Measurements from ENCODE around the gene AQP7.
"Not testable (repeated sequence)": the region's sequence is repeated elsewhere in the genome, so short reads cannot be mapped to it uniquely, and the experiment has no call there.

The AQP7 gene

GRCh38 chr9:33402371-33402770 is at the start of gene AQP7:
TSS of gene AQP7 (minus strand) at chr9:33402568. CDS start at chr9:33401262, 1,306 bp downstream.
- not testable (repeated sequence) for DNase-seq

DNA sequence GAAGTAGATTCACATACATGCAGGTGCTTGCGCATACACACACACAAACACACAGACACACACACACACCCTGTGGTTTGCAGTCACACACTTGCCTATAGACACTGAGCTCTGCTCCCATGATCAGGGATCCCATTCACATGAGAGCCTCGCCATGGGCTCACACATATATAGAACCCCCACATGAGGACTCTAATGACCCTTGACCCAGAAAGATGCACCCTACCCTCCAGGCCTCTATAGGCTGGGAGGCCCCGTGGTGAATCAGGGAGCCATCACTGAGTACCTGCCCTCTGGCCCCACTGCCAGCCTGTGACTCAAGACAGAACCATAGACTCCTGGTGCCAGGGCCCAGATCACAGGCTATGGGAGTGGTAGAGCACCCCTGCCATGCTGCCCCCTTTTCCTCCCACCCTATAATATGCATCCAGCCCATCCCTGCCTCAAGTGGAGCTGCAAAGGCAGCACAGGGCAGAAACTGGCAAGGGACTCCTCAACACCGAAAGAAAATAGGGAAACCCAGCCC is 48.3 kb upstream of the AQP7 start:
- DNase-seq: no peak

DNA sequence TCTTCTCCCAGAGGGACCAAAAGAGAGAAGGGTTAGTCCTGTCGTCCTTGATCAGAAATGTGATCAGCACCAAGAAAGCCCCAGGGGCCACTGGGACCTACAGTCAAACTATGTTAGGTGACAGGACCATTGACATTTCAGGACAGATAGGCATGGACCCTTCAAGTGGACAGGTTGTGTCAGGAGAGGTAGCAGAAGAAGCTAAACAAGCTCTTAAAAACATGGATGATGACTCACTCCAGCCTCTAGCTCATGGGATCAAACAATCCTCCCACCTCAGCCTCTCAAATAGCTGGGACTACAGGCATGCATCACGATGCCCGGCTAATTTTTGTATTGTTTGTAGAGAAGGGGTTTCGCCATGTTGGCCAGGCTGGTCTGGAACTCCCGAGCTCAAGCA is 47.3 kb upstream of the AQP7 start:
- DNase-seq: no peak

GRCh38 chr9:33447799-33448553 is 45.6 kb upstream of the AQP7 start:
- DNase-seq: no peak

DNA sequence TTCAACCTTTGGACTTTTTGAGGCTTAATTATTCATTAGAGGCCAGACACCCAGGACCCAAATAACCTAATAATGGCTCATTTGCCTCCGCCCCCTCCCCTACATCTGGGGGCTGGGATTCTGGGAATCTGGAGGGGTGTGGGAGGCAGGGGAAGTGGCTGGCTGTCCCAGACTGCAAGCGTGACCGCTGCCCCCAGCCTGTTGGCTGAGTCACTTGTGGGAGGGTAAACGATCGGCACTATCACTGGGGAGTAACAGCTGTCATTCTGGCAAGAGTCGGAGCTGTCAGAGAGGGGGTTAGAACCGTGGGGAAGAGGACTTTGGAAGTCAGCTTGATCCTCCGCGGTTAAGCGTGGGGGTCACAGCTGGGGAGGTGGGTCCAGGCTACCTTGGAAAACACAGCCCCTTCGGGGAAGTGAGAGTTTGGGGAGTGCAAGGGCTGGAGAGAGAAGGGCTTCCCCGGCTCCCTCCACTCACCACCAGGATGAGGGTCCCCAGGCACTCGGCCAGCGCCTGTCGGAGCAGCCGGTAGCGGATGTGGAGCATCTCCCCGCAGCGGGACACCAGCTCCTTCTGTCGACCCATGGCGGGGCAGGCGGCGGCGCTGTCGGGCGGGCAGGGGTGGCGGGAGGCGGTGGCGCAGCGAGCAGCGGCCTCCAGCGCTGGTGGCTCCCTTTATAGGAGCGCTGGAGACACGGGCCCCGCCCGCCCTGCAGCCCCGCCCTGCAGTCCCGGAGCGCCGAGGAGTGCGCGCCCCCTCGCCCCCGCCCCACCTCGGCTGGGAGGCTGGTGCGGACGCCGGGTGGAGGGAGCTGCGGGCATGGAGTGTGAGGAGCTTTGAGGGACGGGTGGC is 44.8 kb upstream of the AQP7 start, which contains the start of gene AQP3:
Gene AQP3 (minus strand): TSS at position 648 of the 853 bp plus-strand sequence. CDS start 63 bp downstream, at position 585.
- DNase-seq: no peak

DNA sequence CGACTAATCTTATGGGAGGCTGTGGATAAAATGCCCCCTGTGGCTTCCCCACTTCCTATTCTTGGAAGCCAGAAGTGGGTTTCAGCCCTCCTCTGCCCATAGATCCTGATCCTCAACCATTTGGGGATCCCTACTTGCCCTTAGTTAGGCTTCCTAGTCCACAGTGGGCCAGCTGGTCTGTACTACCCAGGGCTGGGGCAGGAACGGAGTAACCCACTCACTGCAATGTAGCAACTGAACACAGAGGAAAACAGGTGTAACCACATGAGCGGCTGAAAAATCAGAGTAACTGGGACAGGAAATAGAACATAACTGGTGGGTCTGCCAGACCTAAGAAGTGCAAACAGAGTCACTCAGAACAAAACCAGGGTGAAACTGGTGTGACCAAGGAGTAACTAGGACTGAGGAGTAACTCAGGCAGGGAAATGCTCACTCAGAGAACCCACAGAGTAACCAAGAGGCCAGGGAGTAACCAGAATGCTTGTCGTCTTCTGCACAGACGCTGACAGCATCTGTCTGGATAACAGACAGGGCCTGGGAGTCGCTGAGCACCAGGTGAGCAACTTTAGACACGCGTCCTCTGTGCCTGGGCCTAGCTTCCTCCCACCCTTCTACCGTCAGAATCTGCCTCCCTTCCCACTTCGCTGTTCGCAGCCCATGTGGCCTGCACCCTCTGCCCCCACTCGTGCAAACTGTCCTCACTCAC is 44.0 kb upstream of the AQP7 start:
- no peak for DNase-seq

GRCh38 chr9:33445389-33446239 is 43.2 kb upstream of the AQP7 start:
- no peak for DNase-seq

DNA sequence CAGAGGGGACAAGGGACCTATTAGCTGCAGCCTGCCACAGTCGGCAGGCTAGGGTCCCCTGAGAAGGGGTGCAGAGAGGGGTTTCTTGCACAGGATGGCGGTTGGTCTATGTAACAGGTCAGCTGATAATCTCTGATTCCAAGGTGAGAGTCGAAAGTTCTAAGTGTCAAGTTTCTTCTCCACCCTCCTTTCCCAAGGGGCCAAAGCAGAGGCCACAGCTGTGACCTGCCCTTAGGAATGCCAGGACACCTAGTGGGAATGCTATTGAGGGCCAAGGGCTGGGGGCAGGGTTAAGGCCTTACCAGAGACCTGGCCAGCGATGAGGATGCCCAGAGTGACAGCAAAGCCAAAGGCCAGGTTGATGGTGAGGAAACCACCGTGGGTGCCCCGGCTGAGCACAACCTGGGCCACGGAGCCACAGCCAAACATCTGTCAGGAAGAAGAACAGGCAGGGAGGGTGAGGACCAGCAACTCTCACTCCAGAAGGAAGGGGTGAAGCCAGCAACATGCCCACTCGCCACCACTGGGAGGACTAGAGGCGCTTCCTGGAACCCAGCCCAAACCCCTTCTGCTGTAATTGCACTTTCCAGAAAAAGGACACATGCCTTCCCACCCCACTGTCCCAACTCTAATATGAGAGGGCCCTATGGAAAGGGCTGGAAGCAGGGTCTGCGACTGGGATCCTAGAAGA is 41.2 kb upstream of the AQP7 start:
- DNase-seq: no peak

DNA sequence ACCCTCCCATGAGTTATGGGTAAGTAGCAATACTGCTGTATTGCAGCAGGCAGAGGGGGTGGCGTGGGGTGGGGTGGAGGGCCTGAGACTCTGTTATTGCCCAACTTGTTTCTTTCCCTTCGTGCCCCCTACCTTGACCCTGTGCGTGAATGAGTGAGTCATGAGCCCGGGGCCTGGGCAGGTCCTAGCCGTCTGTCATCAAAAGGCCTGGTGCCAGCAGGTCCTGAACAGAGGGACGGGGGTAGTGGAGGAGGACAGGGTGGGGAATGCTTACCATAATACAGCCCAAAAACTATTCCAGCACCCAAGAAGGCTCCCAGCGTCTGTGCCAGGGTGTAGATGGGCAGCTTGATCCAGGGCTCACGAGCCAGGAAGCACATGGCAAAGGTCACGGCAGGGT is 40.7 kb upstream of the AQP7 start:
- DNase-seq: no peak

GRCh38 chr9:33442125-33442524 is 39.8 kb upstream of the AQP7 start:
- DNase-seq: no peak

- no peak for DNase-seq
Measured at GRCh38 chr9:33440609-33441008, 38.2 kb upstream of the AQP7 start.

GRCh38 chr9:33440204-33440603 is 37.8 kb upstream of the AQP7 start:
- DNase-seq: no peak

DNA sequence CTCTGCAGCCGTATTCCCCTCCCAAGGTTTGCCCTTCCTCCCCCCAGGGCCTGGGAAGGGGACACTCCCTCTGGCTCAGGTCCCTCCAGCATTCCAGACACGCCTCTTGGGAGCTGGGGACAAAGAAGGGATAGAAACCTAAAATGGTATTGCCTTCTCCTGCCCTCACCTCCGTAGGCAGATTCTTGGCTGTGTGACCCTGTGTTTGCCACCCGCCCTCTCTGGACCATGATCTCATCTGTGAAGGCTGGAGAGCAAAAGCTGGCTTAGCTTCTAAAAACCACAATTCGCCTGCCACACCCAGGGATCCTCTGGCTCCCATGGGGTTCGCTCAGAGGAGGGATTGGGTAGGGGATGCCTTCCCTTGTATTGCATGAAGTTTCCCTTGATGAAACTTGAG is 37.4 kb upstream of the AQP7 start:
- no peak for DNase-seq

GRCh38 chr9:33438926-33439680 is 36.7 kb upstream of the AQP7 start:
- no peak for DNase-seq

- no peak for DNase-seq
Measured at GRCh38 chr9:33437898-33438297, 35.5 kb upstream of the AQP7 start.

GRCh38 chr9:33437205-33437604 is 34.8 kb upstream of the AQP7 start:
- DNase-seq: no peak

- no peak for DNase-seq
Measured at GRCh38 chr9:33436445-33436844, 34.1 kb upstream of the AQP7 start.

DNA sequence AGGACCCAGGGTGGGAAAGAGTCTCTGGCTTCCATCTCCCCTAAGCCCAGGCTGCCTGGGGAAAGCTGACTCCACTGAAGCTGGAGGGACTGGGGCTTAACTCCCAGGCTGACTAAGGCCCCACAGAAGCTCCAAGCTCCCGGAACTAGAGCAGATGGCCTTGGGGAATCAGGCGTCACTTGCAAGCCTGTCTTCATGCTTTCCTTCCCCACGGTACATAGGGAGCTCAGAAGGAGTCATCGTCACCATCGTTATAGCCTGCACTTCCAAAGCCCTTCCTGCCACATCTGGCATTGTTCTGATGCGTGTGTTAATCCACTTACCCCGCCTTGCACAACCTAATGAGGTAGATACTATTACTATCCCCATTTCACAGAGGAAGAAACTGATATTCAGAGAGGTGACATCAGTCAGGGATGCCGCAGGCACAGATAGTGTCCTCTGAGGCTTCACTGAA is 33.5 kb upstream of the AQP7 start:
- DNase-seq: no peak

- no peak for DNase-seq
Measured at GRCh38 chr9:33434317-33435105, 32.1 kb upstream of the AQP7 start.

- no peak for DNase-seq
Measured at GRCh38 chr9:33433871-33434270, 31.5 kb upstream of the AQP7 start.

Data from NCI-H1417 treated with DMSO at 0.1 percent for 48 hours (cell line).